NB4 (cell line): ENCODE data around the gene THAP10.

Source experiments
- MYC ChIP-seq: IDR thresholded peaks from 2 replicates; pipeline ENCODE4 v1.6.1; 2011; ENCODE audit warnings: low read depth, low read length
- TF ChIP-seq, protein P1 (sequence below): IDR thresholded peaks from one replicate; pipeline ENCODE4 v1.5.1; 2012; ENCODE audit warnings: low read depth, low read length

DNA sequence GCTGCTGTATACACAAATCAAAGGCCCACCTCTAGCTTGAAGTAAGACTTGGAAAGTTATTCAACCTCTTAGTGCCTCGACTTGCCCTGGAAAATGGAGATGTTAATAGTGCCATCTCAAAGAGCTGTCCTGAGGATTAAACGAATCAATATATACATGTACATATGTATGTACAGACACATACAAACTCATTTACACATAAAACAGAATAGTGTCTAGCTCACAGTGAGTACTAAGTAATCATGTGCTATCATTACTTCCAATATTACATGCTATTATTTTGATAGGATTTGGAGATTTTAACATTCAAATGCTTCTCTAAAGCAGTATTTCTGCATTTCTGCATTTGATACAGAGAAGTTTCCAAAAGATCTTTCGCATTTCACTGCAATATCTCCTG lies 58.8 kb downstream of the THAP10 start:
- TF ChIP-seq, protein P1, sequence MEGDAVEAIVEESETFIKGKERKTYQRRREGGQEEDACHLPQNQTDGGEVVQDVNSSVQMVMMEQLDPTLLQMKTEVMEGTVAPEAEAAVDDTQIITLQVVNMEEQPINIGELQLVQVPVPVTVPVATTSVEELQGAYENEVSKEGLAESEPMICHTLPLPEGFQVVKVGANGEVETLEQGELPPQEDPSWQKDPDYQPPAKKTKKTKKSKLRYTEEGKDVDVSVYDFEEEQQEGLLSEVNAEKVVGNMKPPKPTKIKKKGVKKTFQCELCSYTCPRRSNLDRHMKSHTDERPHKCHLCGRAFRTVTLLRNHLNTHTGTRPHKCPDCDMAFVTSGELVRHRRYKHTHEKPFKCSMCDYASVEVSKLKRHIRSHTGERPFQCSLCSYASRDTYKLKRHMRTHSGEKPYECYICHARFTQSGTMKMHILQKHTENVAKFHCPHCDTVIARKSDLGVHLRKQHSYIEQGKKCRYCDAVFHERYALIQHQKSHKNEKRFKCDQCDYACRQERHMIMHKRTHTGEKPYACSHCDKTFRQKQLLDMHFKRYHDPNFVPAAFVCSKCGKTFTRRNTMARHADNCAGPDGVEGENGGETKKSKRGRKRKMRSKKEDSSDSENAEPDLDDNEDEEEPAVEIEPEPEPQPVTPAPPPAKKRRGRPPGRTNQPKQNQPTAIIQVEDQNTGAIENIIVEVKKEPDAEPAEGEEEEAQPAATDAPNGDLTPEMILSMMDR: no peak
- no peak for TF ChIP-seq MYC
